Measurements from ENCODE around the gene EYA3.

GRCh38 chr1:27940297-27940696 lies 148.1 kb downstream of the EYA3 start:
- TF ChIP-seq CTCF (IDR thresholded peaks at IDR 0.05 in 8 of 11, conservative IDR thresholded peaks at IDR 0.05 in 3 of 11) (peak in 8 of 11 experiments; percentile 14 to 60 (median 44)), POLR2A (IDR thresholded peaks at IDR 0.05) (no peak)
